Gastrocnemius medialis (tissue), 4 donors: Measurements from ENCODE around the gene ADAMTS8.

Experiments used
- CTCF ChIP-seq, 5 experiments: fragments of 450-650 bp in 3 of 5; fragments of 200-600 bp in 2 of 5; sonication (generic) in 2 of 5; IDR thresholded peaks in 4 of 5; conservative IDR thresholded peaks in 1 of 5; 1 replicate in 4 of 5; 2 replicates in 1 of 5; pipeline ENCODE4 v1.5.1; 2016 to 2019; ENCODE audit warnings: antibody characterized with exemption in 5 of 5, mild to moderate bottlenecking in 3 of 5, moderate library complexity in 3 of 5
- POLR2A ChIP-seq, 2 donors: fragments of 450-650 bp; IDR thresholded peaks; one replicate each; pipeline ENCODE4 v1.6.1; 2017; ENCODE audit warnings: antibody characterized with exemption in 2 of 2, mild to moderate bottlenecking in 2 of 2, moderate library complexity in 2 of 2

- TF ChIP-seq CTCF (IDR thresholded peaks at IDR 0.05 in 4 of 5, conservative IDR thresholded peaks at IDR 0.05 in 1 of 5): no peak
- no peak for TF ChIP-seq POLR2A (IDR thresholded peaks at IDR 0.05)
These were observed 25.8 kb downstream of the ADAMTS8 start for GRCh38 chr11:130402570-130402969.
